KMS-11 (cell line): Measurements from ENCODE around the gene LRFN4.

Experiments
- H2AFZ ChIP-seq: fragments of 200-600 bp; sonication (generic); 2 replicates; pipeline ENCODE4 v1.6.1; 2016; ENCODE audit warnings: antibody characterized with exemption, mixed run types, low read depth
- H3K27ac ChIP-seq: fragments of 200-600 bp; sonication (generic); 2 replicates; pipeline ENCODE4 v1.6.1; 2016; ENCODE audit warnings: mild to moderate bottlenecking, mixed run types
- H3K27me3 ChIP-seq: fragments of 200-600 bp; sonication (generic); 2 replicates; pipeline ENCODE4 v1.6.1; 2017; ENCODE audit warnings: mild to moderate bottlenecking, low read depth, mixed run types, moderate library complexity; ENCODE audit not compliant: insufficient read depth
- H3K36me3 ChIP-seq: fragments of 200-600 bp; sonication (generic); 2 replicates; pipeline ENCODE4 v1.6.1; 2017; ENCODE audit warnings: mild to moderate bottlenecking, mixed run types; ENCODE audit not compliant: insufficient read depth
- H3K4me1 ChIP-seq: fragments of 200-600 bp; sonication (generic); 2 replicates; pipeline ENCODE4 v1.6.1; 2016; ENCODE audit warnings: mild to moderate bottlenecking, low read depth, mixed run types; ENCODE audit not compliant: poor library complexity, severe bottlenecking
- H3K4me2 ChIP-seq: fragments of 200-600 bp; sonication (generic); 2 replicates; pipeline ENCODE4 v1.7.0; 2016; ENCODE audit warnings: mild to moderate bottlenecking, mixed run types
- H3K4me3 ChIP-seq: fragments of 200-600 bp; sonication (generic); IDR thresholded peaks from 2 replicates; pipeline ENCODE4 v1.6.1; 2017; ENCODE audit warnings: low read depth, low read length, mixed read lengths; ENCODE audit not compliant: insufficient read depth
- H3K79me2 ChIP-seq: fragments of 200-600 bp; sonication (generic); 2 replicates; pipeline ENCODE4 v1.6.1; 2016; ENCODE audit warnings: low read depth, mixed run types; ENCODE audit not compliant: insufficient read depth
- H3K9ac ChIP-seq: fragments of 200-600 bp; sonication (generic); 2 replicates; pipeline ENCODE4 v1.6.1; 2016; ENCODE audit warnings: mild to moderate bottlenecking, mixed run types
- H4K20me1 ChIP-seq: fragments of 200-600 bp; sonication (generic); 2 replicates; pipeline ENCODE4 v1.6.1; 2016; ENCODE audit warnings: mild to moderate bottlenecking, mixed run types; ENCODE audit not compliant: insufficient read depth
- CTCF ChIP-seq: fragments of 200-600 bp; sonication (generic); conservative IDR thresholded peaks from 2 replicates; pipeline ENCODE4 v1.6.1; 2017; ENCODE audit warnings: low read depth, mild to moderate bottlenecking, antibody characterized with exemption, low read length, moderate library complexity, mixed read lengths

LRFN4 gene

DNA sequence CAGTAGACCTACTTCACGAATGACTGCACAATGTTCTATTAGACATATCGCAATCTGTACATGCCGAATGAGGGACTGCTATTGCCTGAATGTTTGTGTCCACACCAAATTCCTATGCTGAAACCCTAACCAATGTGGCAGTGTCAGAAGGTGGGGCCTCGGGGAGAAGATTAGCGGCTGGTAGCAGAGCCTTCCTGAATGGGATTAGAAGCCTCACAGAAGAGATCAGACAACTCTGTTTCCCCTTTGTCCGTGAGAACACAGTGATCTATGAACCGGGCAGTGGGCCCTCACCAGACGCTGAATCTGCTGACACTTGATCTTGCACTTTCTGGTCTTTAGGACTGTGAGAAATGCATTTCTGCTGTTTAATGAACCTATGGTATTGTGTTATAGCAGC lies 33.1 kb downstream of the LRFN4 start:
- H3K4me2 ChIP-seq: peak overlapping the region; percentile 42
- peak overlapping the region; percentile 47; the same call in 1 of the 2 replicates for H3K27ac ChIP-seq
- peaks cover 31% of the 10 kb centered on the region for H3K4me1 ChIP-seq
- H3K36me3 ChIP-seq: no peaks in the 10 kb centered on the region
- TF ChIP-seq CTCF: no peak
- peak overlapping the region; percentile 23; the same call in 1 of the 2 replicates for H2AFZ ChIP-seq
- H3K9ac ChIP-seq: no peak overlapping the region; the same call in 1 of the 2 replicates
- H3K27me3 ChIP-seq: no peaks in the 10 kb centered on the region
- H3K4me3 ChIP-seq: no peak overlapping the region
- H3K79me2 ChIP-seq: no peaks in the 10 kb centered on the region
- H4K20me1 ChIP-seq: no peaks in the 10 kb centered on the region

DNA sequence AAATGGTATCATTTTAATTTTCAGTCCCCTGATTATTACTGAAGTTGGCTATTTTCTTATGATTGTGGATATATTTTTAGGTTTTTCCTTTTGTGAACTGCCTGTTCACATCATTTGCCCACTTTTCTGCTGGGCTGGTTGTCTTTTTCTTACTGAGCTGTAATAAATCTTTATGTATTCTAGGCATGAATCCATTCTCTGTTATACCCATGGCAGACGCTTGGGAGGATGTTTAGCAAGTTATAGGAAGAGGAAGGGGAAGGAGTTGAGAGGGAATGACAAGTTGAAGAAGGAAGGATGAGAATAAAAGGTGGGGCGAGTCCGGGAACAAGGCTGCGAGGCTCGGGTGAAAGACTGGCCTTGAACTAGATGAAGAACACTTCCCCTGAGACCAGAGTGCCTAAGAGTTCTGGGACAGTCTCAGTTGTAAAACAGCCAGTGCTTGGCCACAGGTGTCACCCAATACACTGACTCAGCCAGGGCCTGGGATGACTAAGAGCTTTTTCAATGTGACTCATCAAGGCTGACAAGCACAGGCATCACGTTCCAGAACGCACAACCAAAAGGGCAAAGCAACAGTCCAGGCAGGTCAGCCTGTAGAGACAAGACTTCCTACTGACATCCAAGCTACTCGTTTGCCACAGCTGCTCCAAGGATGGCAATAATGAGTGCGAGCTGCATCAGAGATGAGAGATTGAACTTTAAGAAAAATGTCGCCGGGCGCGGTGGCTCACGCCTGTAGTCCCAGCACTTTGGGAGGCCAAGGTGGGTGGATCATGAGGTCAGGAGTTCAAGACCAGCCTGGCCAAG lies 35.2 kb downstream of the LRFN4 start:
- H3K27ac ChIP-seq: peak overlapping the region; percentile 19; the same call in 1 of the 2 replicates
- H3K36me3 ChIP-seq: no peaks in the 10 kb centered on the region
- no peak overlapping the region for H3K4me3 ChIP-seq
- H3K9ac ChIP-seq: no peak overlapping the region
- H4K20me1 ChIP-seq: no peaks in the 10 kb centered on the region
- peak overlapping the region; percentile 13; the same call in 1 of the 2 replicates for H3K4me2 ChIP-seq
- peak overlapping the region; percentile 41; the same call in 1 of the 2 replicates for H2AFZ ChIP-seq
- TF ChIP-seq CTCF: no peak
- no peaks in the 10 kb centered on the region for H3K27me3 ChIP-seq
- no peaks in the 10 kb centered on the region for H3K79me2 ChIP-seq
- peaks cover 31% of the 10 kb centered on the region for H3K4me1 ChIP-seq

GRCh38 chr11:66892911-66893310 lies 36.0 kb downstream of the LRFN4 start:
- H3K4me3 ChIP-seq: no peak overlapping the region
- H3K4me2 ChIP-seq: no peak overlapping the region
- H2AFZ ChIP-seq: no peak overlapping the region
- no peak for TF ChIP-seq CTCF
- no peaks in the 10 kb centered on the region for H4K20me1 ChIP-seq
- no peak overlapping the region; the same call in 1 of the 2 replicates for H3K27ac ChIP-seq
- no peaks in the 10 kb centered on the region for H3K79me2 ChIP-seq
- peaks cover 31% of the 10 kb centered on the region for H3K4me1 ChIP-seq
- H3K36me3 ChIP-seq: no peaks in the 10 kb centered on the region
- H3K9ac ChIP-seq: no peak overlapping the region
- H3K27me3 ChIP-seq: no peaks in the 10 kb centered on the region

- no peaks in the 10 kb centered on the region for H3K27me3 ChIP-seq
- H3K4me1 ChIP-seq: peaks cover 31% of the 10 kb centered on the region
- H3K79me2 ChIP-seq: no peaks in the 10 kb centered on the region
- no peak overlapping the region for H3K9ac ChIP-seq
- H3K36me3 ChIP-seq: no peaks in the 10 kb centered on the region
- no peak overlapping the region for H3K27ac ChIP-seq
- no peak for TF ChIP-seq CTCF
- H3K4me2 ChIP-seq: no peak overlapping the region
- H2AFZ ChIP-seq: no peak overlapping the region
- no peaks in the 10 kb centered on the region for H4K20me1 ChIP-seq
- no peak overlapping the region for H3K4me3 ChIP-seq
Observed at GRCh38 chr11:66894141-66894540, 37.3 kb downstream of the LRFN4 start.
